Mononuclear cell (primary cell): ENCODE results near the gene OR52R1. TPM values are rescaled to one million over a fixed set of nuclear protein-coding genes. Genes with fewer than 3 reads are reported as not detected.

Source experiments
- H3K27me3 ChIP-seq: 2 replicates; pipeline ENCODE4 v1.6.0; 2011; ENCODE audit warnings: low read length, control low read depth; ENCODE audit not compliant: insufficient read depth
- H3K4me1 ChIP-seq: 2 replicates; pipeline ENCODE4 v1.5.1; 2011; ENCODE audit warnings: mild to moderate bottlenecking, low read length, control low read depth; ENCODE audit not compliant: insufficient read depth
- H3K4me3 ChIP-seq: 2 replicates; pipeline ENCODE4 v1.5.1; 2011; ENCODE audit warnings: mild to moderate bottlenecking, low read length, moderate library complexity
- H3K9me3 ChIP-seq: 2 replicates; pipeline ENCODE4 v1.5.1; 2011; ENCODE audit warnings: low read depth, mild to moderate bottlenecking, control low read depth, low read length
- total RNA-seq: library from RNA; depleted of rRNA; stranded (reverse); fragments of >200 nt; gene quantifications from one replicate; pipeline ENCODE4 v1.2.3, GENCODE V29; 2012

The OR52R1 gene
- total RNA-seq, 1 donor, result not detected

- Histone ChIP-seq H3K9me3 (no peaks in the 10 kb centered on the region), H3K4me1 (no peaks in the 10 kb centered on the region), H3K4me3 (no peak within 1 kb of the TSS), H3K27me3 (no peaks in the 10 kb centered on the region)
Observed at GRCh38 chr11:4769838-4770237, 34.3 kb downstream of the OR52R1 start, which contains the start of gene OR51F1. Gene OR51F1 (minus strand): TSS chr11:4769938. CDS start chr11:4769938, 0 bp downstream.

- no peaks in the 10 kb centered on the region for H3K27me3 ChIP-seq
- H3K4me1 ChIP-seq, result no peaks in the 10 kb centered on the region
- H3K4me3 ChIP-seq, result no peak overlapping the region
- no peaks in the 10 kb centered on the region for H3K9me3 ChIP-seq
Observed at GRCh38 chr11:4768094-4768493, 36.1 kb downstream of the OR52R1 start.

- Histone ChIP-seq H3K4me3 (no peak overlapping the region), H3K27me3 (no peaks in the 10 kb centered on the region), H3K9me3 (no peaks in the 10 kb centered on the region), H3K4me1 (no peaks in the 10 kb centered on the region)
Observed at GRCh38 chr11:4766420-4767043, 37.6 kb downstream of the OR52R1 start.

- H3K4me3 ChIP-seq, result no peak overlapping the region
- no peaks in the 10 kb centered on the region for H3K27me3 ChIP-seq
- no peaks in the 10 kb centered on the region for H3K4me1 ChIP-seq
- H3K9me3 ChIP-seq, result no peaks in the 10 kb centered on the region
Observed at GRCh38 chr11:4763096-4763495, 41.1 kb downstream of the OR52R1 start.

Other genes with a start within 250 kb of the OR52R1 start
- gene OR52I2, start 222.6 kb downstream of the OR52R1 start, total RNA-seq, result not detected
- gene OR52I1, start 210.3 kb downstream of the OR52R1 start, total RNA-seq, result not detected
- gene TRIM68, start 196.1 kb downstream of the OR52R1 start, total RNA-seq, result 7.3 TPM
- gene OR51D1, start 166.9 kb downstream of the OR52R1 start, total RNA-seq, result 0.10 TPM
- not detected for gene OR51E1, start 160.4 kb downstream of the OR52R1 start, total RNA-seq
- gene OR51E2, start 106.5 kb downstream of the OR52R1 start, total RNA-seq, result 0.10 TPM
- gene MMP26, start 99.6 kb downstream of the OR52R1 start, total RNA-seq, result not detected
- gene OR51F1, start 34.4 kb downstream of the OR52R1 start, total RNA-seq, result not detected
- not detected for gene OR51F2, start 16.9 kb upstream of the OR52R1 start, total RNA-seq
- not detected for gene OR51S1, start 44.8 kb upstream of the OR52R1 start, total RNA-seq
- not detected for gene OR51T1, start 77.5 kb upstream of the OR52R1 start, total RNA-seq
- not detected for gene OR51A7, start 99.4 kb upstream of the OR52R1 start, total RNA-seq
- not detected for gene OR51G2, start 115.0 kb upstream of the OR52R1 start, total RNA-seq
- gene OR51G1, start 120.0 kb upstream of the OR52R1 start, total RNA-seq, result not detected
- not detected for gene OR51A4, start 143.2 kb upstream of the OR52R1 start, total RNA-seq
- not detected for gene OR51A2, start 151.3 kb upstream of the OR52R1 start, total RNA-seq
- not detected for gene OR51L1, start 190.5 kb upstream of the OR52R1 start, total RNA-seq
- not detected for gene OR52J3, start 242.1 kb upstream of the OR52R1 start, total RNA-seq